Activated CD4-positive, CD25-positive, alpha-beta regulatory T cell treated with anti-CD3 and anti-CD28 coated beads, Interleukin-2, amount 50 U/mL, for 16 hours (primary cell): Measurements from ENCODE around the gene CCDC102B.

Experiments
- DNase-seq: peaks from one replicate; pipeline ENCODE4 v3.0.0-alpha.2; 2020; ENCODE audit warnings: low read depth, low spot score

Gene CCDC102B

DNA sequence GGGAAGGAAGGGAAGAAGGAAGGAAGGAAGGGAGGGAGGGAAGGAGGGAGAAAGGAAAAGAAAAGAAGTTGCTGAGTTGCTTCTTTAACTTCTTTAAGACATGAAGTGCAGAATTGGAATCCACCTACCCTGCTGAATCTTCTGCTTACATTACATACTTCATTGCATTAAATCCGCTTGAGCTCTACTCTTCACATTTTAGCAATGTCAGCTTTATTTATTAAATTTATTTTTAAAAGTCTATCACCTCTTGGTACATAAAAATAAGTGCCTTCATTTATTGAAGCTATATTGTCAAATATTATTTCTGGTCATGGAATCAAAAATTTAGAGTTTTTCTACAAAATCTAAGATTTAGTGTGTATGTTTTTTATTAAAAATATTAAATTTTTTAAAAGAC, 284.6 kb downstream of the CCDC102B start:
- DNase-seq = no peak

DNA sequence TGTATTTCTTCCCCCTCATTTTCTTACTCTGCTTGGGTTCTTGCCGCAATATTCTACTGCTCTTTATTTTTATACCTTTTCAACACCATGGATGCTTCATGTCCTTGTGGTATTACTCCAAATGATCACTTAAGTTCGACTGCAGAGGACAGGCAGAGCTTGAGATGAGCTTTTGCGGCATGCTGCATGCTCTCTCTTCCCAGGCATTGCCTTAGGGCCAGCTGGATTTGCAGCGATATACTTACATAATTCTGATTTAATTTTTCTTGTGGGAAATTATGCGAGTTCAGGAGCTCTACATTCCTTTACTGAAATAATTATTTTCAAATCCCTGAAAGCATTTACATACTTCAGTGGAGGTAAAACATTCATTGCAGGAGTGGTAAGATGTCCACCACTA, 288.1 kb downstream of the CCDC102B start:
- DNase-seq = no peak

DNA sequence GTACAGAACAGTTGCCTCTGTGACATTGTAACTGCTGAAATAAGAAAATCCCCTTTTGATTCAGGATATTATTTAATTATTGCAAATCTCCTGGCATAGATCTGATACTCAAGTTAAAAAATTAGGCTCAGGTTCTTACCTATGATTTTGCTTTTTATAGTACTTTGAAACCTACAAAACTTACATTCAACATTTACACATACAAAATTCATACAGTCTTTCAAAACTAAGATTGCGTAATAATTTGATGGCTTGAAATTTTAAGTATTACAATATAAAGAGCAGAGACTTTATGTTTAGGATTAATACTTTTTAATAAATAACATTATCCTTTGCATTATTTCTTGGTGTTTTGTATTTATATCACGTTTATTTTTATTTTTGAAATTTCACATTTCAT, 291.1 kb downstream of the CCDC102B start:
- no peak for DNase-seq

DNA sequence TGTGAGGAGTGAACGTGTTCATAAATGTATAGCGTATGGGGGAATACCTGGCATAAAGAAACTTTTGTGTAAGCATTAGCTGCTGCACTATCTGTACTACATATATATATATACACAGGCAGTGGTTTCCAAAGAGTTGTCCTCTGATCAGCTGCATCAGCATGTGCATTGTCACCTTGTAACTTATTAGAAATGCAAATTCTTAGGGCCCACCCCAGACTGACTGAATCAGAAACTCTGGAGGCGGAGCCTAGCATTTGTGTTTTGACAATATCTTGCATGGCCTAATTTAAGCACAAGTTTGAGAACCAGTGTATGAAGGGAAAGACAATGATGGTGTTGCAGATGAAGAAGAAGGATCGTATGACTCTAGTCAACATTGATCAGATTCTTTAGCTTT, 299.5 kb downstream of the CCDC102B start:
- no peak for DNase-seq

DNA sequence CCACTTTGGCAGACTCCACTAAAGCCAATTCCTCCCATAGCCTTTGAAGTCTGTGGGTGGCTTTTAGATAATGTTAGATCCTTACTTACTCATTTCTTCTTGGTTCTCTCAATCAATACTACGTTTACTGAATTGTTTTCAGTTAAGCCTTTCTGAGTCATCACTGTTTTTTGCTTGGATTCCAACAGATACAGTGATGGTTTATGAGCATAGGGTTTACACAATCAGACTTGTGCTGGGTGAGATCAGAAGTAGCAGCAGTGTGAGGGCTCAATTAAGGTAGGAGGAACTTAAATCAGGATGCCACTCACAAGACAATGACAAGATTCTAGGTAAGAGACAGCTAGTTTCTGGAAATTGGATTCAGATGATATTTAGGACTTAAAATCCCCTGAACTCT, 305.1 kb downstream of the CCDC102B start:
- DNase-seq = no peak
